ENCODE data around the gene PHYHD1. TPM values are rescaled to one million over a fixed set of nuclear protein-coding genes. Genes with fewer than 3 reads are reported as not detected.
A peak's percentile ranks its signal among the peaks of the same experiment; 100 is the strongest.

Gene PHYHD1
- total and polyA plus RNA-seq, 2 of the 4 experiments (the other 2 are of a cell fraction) = 2.2 to 8.4 TPM

DNA sequence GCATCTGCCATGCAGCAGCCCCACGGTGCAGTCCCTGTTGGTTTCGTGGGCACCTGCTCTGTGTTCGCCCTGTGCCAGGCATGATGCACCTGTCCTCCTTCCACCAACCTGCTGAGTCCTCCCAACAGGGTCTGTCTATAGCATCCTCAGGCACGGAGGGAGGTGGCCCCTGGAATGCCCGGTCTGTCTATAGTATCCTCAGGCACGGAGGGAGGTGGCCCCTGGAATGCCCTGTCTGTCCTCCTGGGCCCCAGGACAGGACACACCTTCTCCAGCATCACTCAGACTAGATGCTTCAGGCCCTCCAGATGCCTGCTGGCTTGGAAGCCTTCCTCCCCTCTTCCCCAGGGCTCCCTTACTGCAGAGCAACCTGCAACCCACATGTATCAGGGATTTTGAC lies 9.9 kb upstream of the PHYHD1 start:
- no peaks in the 10 kb centered on the region for H3K27me3 ChIP-seq (ENCODE audit: control insufficient read depth, insufficient read depth, low read length)
- ChIA-PET CTCF (interaction anchor here (0.6 kb wide), 1 partner anchor 13 kb away, joined by 4 read pairs; no protein-coding TSS in a partner anchor), POLR2A (ENCODE audit: unreplicated experiment) (no interaction called here)
- H3K18ac ChIP-seq (ENCODE audit: low read depth, low read length) = peak overlapping the region; percentile 55
- H3K9me1 ChIP-seq (ENCODE audit: insufficient read depth, low read length) = peaks cover 34% of the 10 kb centered on the region
- H3K36me3 ChIP-seq (ENCODE audit: control insufficient read depth, insufficient read depth, low read length) = peaks cover 42% of the 10 kb centered on the region
- no peaks in the 10 kb centered on the region; the same call in none of the 2 replicates for H4K20me1 ChIP-seq (ENCODE audit: insufficient read depth, low read length)
- peak overlapping the region; percentile 95 for H2BK20ac ChIP-seq (ENCODE audit: low read depth, low read length)
- TF ChIP-seq RAD21 (IDR thresholded peaks at IDR 0.05; ENCODE audit: low read length) (no peak), BHLHE40 (IDR thresholded peaks at IDR 0.05; ENCODE audit: low read depth, low read length) (no peak), MAZ (IDR thresholded peaks at IDR 0.05; ENCODE audit: borderline replicate concordance, low read depth, low read length) (no peak), SMC3 (IDR thresholded peaks at IDR 0.05; ENCODE audit: low read depth, low read length) (no peak), CHD1 (IDR thresholded peaks at IDR 0.05; ENCODE audit: low read depth, low read length) (no peak)
- TF ChIP-seq, protein P1, sequence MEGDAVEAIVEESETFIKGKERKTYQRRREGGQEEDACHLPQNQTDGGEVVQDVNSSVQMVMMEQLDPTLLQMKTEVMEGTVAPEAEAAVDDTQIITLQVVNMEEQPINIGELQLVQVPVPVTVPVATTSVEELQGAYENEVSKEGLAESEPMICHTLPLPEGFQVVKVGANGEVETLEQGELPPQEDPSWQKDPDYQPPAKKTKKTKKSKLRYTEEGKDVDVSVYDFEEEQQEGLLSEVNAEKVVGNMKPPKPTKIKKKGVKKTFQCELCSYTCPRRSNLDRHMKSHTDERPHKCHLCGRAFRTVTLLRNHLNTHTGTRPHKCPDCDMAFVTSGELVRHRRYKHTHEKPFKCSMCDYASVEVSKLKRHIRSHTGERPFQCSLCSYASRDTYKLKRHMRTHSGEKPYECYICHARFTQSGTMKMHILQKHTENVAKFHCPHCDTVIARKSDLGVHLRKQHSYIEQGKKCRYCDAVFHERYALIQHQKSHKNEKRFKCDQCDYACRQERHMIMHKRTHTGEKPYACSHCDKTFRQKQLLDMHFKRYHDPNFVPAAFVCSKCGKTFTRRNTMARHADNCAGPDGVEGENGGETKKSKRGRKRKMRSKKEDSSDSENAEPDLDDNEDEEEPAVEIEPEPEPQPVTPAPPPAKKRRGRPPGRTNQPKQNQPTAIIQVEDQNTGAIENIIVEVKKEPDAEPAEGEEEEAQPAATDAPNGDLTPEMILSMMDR (conservative IDR thresholded peaks at IDR 0.05; ENCODE audit: low read depth, low read length) = no peak
- no peak overlapping the region for H3K4me3 ChIP-seq (ENCODE audit: insufficient read depth, low read depth, low read length)
- dilution Hi-C loops (cut with HindIII; ENCODE audit: low sequenced_read_pairs, unreplicated experiment) = no loop called here
- peak overlapping the region; percentile 96 for H3K56ac ChIP-seq (ENCODE audit: extremely low read depth, insufficient read depth, low read length)
- H3K14ac ChIP-seq (replicated peaks; ENCODE audit: low read depth, low read length) = peak overlapping the region; percentile 92
- peak overlapping the region; percentile 99 for H4K91ac ChIP-seq (ENCODE audit: insufficient read depth, low read depth, low read length)
- peak overlapping the region; percentile 99 for H3K4ac ChIP-seq (ENCODE audit: low read depth, low read length)
- H2AK5ac ChIP-seq (ENCODE audit: low read depth, low read length) = peak overlapping the region; percentile 100
- peak overlapping the region; percentile 99 for H2BK120ac ChIP-seq (ENCODE audit: low read depth, low read length)
- DNase-seq = no peak
- peak overlapping the region; percentile 90 to 94 for H4K8ac ChIP-seq (ENCODE audit: low read depth in 2 of 2, low read length in 2 of 2)
- peak overlapping the region; percentile 72 for H2BK15ac ChIP-seq (ENCODE audit: low read depth, low read length)
- intact Hi-C loops (cut with micrococcal nuclease) = no loop called here
- H4K5ac ChIP-seq (ENCODE audit: low read depth, low read length) = peak overlapping the region; percentile 69
- peak overlapping the region; percentile 99 for H2AK9ac ChIP-seq (replicated peaks; ENCODE audit: low read depth, low read length, poor library complexity)
- no TSS peak for BruUV-seq (replicated peaks)
- peaks cover 35 to 94% of the 10 kb centered on the region in 2 experiments; a peak in 3 of 4 replicates for H3K79me1 ChIP-seq (ENCODE audit: low read depth in 1 of 2, low read length in 2 of 2)
- H3K4me2 ChIP-seq (ENCODE audit: low read depth, low read length) = no peak overlapping the region
- peak overlapping the region; percentile 99 for H2BK5ac ChIP-seq (ENCODE audit: low read depth, low read length, poor library complexity, severe bottlenecking)
- H3K9ac ChIP-seq (ENCODE audit: low read depth, low read length) = peak overlapping the region; percentile 36
- peak overlapping the region; percentile 97 for H3K23ac ChIP-seq (ENCODE audit: low read depth, low read length)
- peak overlapping the region; percentile 81 for H2AFZ ChIP-seq (replicated peaks; ENCODE audit: low read length, poor library complexity)
- ATAC-seq (ENCODE audit: low read depth) = no peak
- H3K4me1 ChIP-seq (ENCODE audit: control insufficient read depth, insufficient read depth, low read length) = peaks cover 29% of the 10 kb centered on the region
- H3K27ac ChIP-seq (ENCODE audit: insufficient read depth, low read length) = peak overlapping the region; percentile 88
- in situ Hi-C loops (cut with MboI; ENCODE audit: low sequenced_read_pairs) = no loop called here
- no peaks in the 10 kb centered on the region for H3K9me3 ChIP-seq (ENCODE audit: control insufficient read depth, insufficient read depth, low read length)
- WGBS, 2 experiments (ENCODE audit: extremely low coverage in 2 of 2, insufficient read length in 1 of 2) = 70% methylated on average over 2 of the region's 6 CpGs; no CpG with 5 or more reads in 1 of the 2 experiments
